ENCODE measurements around the gene TARP.
"Not testable (repeated sequence)": the region's sequence is repeated elsewhere in the genome, so short reads cannot be mapped to it uniquely, and the experiment has no call there.

DNA sequence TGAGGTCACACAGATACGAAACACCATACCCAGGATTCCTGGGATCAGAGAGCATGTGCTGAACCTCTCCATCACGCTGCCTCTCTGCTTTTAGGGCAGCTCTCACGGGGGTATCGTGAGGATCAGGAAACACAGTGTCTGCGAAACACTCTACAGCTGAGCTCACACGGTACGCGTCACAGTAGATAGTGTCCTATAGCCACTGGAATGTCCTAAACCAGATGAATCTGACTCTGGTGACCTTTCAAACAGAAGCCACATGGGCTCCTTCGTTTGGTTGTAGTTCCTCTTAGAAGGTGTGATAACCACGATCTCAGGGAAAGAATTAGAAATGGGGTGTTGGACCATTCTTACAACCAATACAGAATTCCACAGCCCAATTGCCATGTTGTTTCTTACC is 34.3 kb downstream of the TARP start:
- TF ChIP-seq YY1 (IDR thresholded peaks at IDR 0.05; ENCODE audit: insufficient read depth, insufficient read length); SUZ12 (IDR thresholded peaks at IDR 0.05; ENCODE audit: extremely low read depth, insufficient read depth, insufficient read length); ZNF274 (IDR thresholded peaks at IDR 0.05; ENCODE audit: low read depth, low read length): not testable (repeated sequence)

Measured in NT2/D1 (cell line).